ENCODE data around the gene BMAL1. TPM values are rescaled to one million over a fixed set of nuclear protein-coding genes. Genes with fewer than 3 reads are reported as not detected.

Gene BMAL1
- total and polyA plus RNA-seq, 2 of the 4 experiments (the other 2 are of a cell fraction) = 8.8 to 9.9 TPM

GRCh38 chr11:13268791-13269190 is 8.8 kb upstream of the BMAL1 start:
- H3K36me3 ChIP-seq (ENCODE audit: control insufficient read depth, insufficient read depth, low read length) = no peaks in the 10 kb centered on the region
- H2AK5ac ChIP-seq (ENCODE audit: low read depth, low read length) = no peak overlapping the region
- dilution Hi-C loops (cut with HindIII; ENCODE audit: low sequenced_read_pairs, unreplicated experiment) = no loop called here
- no peaks in the 10 kb centered on the region for H3K9me1 ChIP-seq (ENCODE audit: insufficient read depth, low read length)
- no peak overlapping the region for H4K91ac ChIP-seq (ENCODE audit: insufficient read depth, low read depth, low read length)
- no peak overlapping the region for H3K27ac ChIP-seq (ENCODE audit: insufficient read depth, low read length)
- no peak overlapping the region for H2BK5ac ChIP-seq (ENCODE audit: low read depth, low read length, poor library complexity, severe bottlenecking)
- no peak overlapping the region for H3K4me2 ChIP-seq (ENCODE audit: low read depth, low read length)
- H2BK20ac ChIP-seq (ENCODE audit: low read depth, low read length) = no peak overlapping the region
- H3K4me1 ChIP-seq (ENCODE audit: control insufficient read depth, insufficient read depth, low read length) = no peaks in the 10 kb centered on the region
- no peaks in the 10 kb centered on the region for H3K79me1 ChIP-seq (ENCODE audit: low read depth in 1 of 2, low read length in 2 of 2)
- H4K20me1 ChIP-seq (ENCODE audit: insufficient read depth, low read length) = no peaks in the 10 kb centered on the region
- H3K18ac ChIP-seq (ENCODE audit: low read depth, low read length) = no peak overlapping the region
- no peak overlapping the region for H4K8ac ChIP-seq (ENCODE audit: low read depth in 2 of 2, low read length in 2 of 2)
- H3K23ac ChIP-seq (ENCODE audit: low read depth, low read length) = no peak overlapping the region
- no TSS peak for BruUV-seq (replicated peaks)
- no peak overlapping the region for H2BK15ac ChIP-seq (ENCODE audit: low read depth, low read length)
- H2BK120ac ChIP-seq (ENCODE audit: low read depth, low read length) = no peak overlapping the region
- in situ Hi-C loops (cut with MboI; ENCODE audit: low sequenced_read_pairs) = no loop called here
- CTCF ChIA-PET = no interaction called here
- TF ChIP-seq SMC3 (IDR thresholded peaks at IDR 0.05; ENCODE audit: low read depth, low read length) (no peak), NFE2L2 (IDR thresholded peaks at IDR 0.05; ENCODE audit: low read depth, low read length) (no peak), RFX5 (IDR thresholded peaks at IDR 0.05; ENCODE audit: low read depth, low read length) (no peak), MXI1 (IDR thresholded peaks at IDR 0.05; ENCODE audit: borderline replicate concordance, low read depth, low read length) (no peak), MAFK (IDR thresholded peaks at IDR 0.05; ENCODE audit: low read depth, low read length) (no peak), ELK1 (IDR thresholded peaks at IDR 0.05; ENCODE audit: borderline replicate concordance, low read depth, low read length) (no peak), BHLHE40 (IDR thresholded peaks at IDR 0.05; ENCODE audit: low read depth, low read length) (no peak), CHD1 (IDR thresholded peaks at IDR 0.05; ENCODE audit: low read depth, low read length) (no peak), MAZ (IDR thresholded peaks at IDR 0.05; ENCODE audit: borderline replicate concordance, low read depth, low read length) (no peak), RCOR1 (IDR thresholded peaks at IDR 0.05; ENCODE audit: insufficient replicate concordance, low read length) (no peak), CEBPB (IDR thresholded peaks at IDR 0.05; ENCODE audit: low read depth, low read length) (no peak), POLR2A (IDR thresholded peaks at IDR 0.05; ENCODE audit: low read depth, low read length) (no peak)
- TF ChIP-seq, protein P1, sequence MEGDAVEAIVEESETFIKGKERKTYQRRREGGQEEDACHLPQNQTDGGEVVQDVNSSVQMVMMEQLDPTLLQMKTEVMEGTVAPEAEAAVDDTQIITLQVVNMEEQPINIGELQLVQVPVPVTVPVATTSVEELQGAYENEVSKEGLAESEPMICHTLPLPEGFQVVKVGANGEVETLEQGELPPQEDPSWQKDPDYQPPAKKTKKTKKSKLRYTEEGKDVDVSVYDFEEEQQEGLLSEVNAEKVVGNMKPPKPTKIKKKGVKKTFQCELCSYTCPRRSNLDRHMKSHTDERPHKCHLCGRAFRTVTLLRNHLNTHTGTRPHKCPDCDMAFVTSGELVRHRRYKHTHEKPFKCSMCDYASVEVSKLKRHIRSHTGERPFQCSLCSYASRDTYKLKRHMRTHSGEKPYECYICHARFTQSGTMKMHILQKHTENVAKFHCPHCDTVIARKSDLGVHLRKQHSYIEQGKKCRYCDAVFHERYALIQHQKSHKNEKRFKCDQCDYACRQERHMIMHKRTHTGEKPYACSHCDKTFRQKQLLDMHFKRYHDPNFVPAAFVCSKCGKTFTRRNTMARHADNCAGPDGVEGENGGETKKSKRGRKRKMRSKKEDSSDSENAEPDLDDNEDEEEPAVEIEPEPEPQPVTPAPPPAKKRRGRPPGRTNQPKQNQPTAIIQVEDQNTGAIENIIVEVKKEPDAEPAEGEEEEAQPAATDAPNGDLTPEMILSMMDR (conservative IDR thresholded peaks at IDR 0.05; ENCODE audit: low read depth, low read length) = no peak
- TF ChIP-seq, protein P2, sequence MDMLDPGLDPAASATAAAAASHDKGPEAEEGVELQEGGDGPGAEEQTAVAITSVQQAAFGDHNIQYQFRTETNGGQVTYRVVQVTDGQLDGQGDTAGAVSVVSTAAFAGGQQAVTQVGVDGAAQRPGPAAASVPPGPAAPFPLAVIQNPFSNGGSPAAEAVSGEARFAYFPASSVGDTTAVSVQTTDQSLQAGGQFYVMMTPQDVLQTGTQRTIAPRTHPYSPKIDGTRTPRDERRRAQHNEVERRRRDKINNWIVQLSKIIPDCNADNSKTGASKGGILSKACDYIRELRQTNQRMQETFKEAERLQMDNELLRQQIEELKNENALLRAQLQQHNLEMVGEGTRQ (IDR thresholded peaks at IDR 0.05; ENCODE audit: low read depth, low read length) = no peak
- DNase-seq = no peak
- no peak overlapping the region for H3K9ac ChIP-seq (ENCODE audit: low read depth, low read length)
- H3K27me3 ChIP-seq (ENCODE audit: control insufficient read depth, insufficient read depth, low read length) = peaks cover under 1% of the 10 kb centered on the region; the same call in 1 of the 2 replicates
- no peak overlapping the region for H2AK9ac ChIP-seq (replicated peaks; ENCODE audit: low read depth, low read length, poor library complexity)
- H3K4me3 ChIP-seq (ENCODE audit: insufficient read depth, low read depth, low read length) = no peak overlapping the region
- no peak overlapping the region for H3K14ac ChIP-seq (replicated peaks; ENCODE audit: low read depth, low read length)
- intact Hi-C loops (cut with micrococcal nuclease) = no loop called here
- POLR2A ChIA-PET (ENCODE audit: unreplicated experiment) = no interaction called here
- H2AFZ ChIP-seq (replicated peaks; ENCODE audit: low read length, poor library complexity) = no peak overlapping the region
- H4K5ac ChIP-seq (ENCODE audit: low read depth, low read length) = no peak overlapping the region
- no peaks in the 10 kb centered on the region for H3K9me3 ChIP-seq (ENCODE audit: control insufficient read depth, insufficient read depth, low read length)
- H3K56ac ChIP-seq (ENCODE audit: extremely low read depth, insufficient read depth, low read length) = no peak overlapping the region
- H3K4ac ChIP-seq (ENCODE audit: low read depth, low read length) = no peak overlapping the region
- no peak for ATAC-seq (ENCODE audit: low read depth)

Data from IMR-90 (cell line).